ENCODE data around the gene MTERF4. TPM values are rescaled to one million over a fixed set of nuclear protein-coding genes. Genes with fewer than 3 reads are reported as not detected.

MTERF4 gene
- total RNA-seq, 1 experiment from 2014 or later: 13.6 TPM

DNA sequence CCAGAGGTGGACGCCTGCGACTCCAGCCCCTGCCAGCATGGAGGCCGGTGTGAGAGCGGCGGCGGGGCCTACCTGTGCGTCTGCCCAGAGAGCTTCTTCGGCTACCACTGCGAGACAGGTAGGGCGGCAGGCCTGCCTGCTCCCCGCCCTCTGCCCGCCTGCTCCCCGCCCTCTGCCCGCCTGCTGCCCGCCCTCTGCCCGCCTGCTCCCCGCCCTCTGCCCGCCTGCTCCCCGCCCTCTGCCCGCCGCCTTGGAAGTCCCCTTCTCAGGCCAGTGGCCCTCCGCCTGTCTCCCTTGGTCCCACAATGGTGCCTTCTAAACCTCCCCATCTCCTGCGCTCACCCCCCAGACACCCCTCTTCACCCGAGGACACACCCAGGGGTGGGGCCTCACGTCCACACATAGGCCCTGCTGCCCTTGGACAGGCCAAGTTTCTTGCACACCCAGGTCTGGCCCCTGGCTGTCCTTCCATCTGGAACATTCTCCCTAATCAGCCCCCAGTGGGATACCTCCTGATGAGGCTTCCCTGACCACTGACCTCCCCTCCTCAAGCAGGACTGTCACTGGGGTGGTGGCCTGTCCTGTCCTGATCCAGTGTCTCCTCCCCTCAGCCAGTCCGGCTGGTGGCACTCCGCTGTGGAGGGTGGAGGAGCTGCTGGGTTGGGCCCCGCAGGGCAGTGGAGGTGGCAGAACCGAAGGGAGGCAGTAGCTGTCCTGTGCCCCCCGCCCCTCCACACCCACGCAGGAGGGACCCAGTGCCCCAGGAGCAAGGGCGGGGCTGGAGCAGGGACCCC, 37.9 kb downstream of the MTERF4 start:
- no peaks in the 10 kb centered on the region for H3K27me3 ChIP-seq (ENCODE audit: low read length)
- peak overlapping the region; percentile 77 for H3K4me2 ChIP-seq (ENCODE audit: low read length)
- intact Hi-C loops (cut with micrococcal nuclease): no loop called here
- DNase-seq (peak; percentile 19), ATAC-seq (peak; percentile 86)
- TF ChIP-seq, protein P1, sequence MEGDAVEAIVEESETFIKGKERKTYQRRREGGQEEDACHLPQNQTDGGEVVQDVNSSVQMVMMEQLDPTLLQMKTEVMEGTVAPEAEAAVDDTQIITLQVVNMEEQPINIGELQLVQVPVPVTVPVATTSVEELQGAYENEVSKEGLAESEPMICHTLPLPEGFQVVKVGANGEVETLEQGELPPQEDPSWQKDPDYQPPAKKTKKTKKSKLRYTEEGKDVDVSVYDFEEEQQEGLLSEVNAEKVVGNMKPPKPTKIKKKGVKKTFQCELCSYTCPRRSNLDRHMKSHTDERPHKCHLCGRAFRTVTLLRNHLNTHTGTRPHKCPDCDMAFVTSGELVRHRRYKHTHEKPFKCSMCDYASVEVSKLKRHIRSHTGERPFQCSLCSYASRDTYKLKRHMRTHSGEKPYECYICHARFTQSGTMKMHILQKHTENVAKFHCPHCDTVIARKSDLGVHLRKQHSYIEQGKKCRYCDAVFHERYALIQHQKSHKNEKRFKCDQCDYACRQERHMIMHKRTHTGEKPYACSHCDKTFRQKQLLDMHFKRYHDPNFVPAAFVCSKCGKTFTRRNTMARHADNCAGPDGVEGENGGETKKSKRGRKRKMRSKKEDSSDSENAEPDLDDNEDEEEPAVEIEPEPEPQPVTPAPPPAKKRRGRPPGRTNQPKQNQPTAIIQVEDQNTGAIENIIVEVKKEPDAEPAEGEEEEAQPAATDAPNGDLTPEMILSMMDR (conservative IDR thresholded peaks at IDR 0.05; ENCODE audit: low read depth, low read length): no peak
- TF ChIP-seq EZH2phosphoT487 (IDR thresholded peaks at IDR 0.05; ENCODE audit: borderline replicate concordance, low read length) (no peak), EZH2 (IDR thresholded peaks at IDR 0.05; ENCODE audit: low read length, unreplicated experiment) (no peak)
- H3K79me2 ChIP-seq (ENCODE audit: low read length): no peaks in the 10 kb centered on the region
- H3K9me3 ChIP-seq (ENCODE audit: low read length): no peaks in the 10 kb centered on the region
- ChIA-PET CTCF (no interaction called here), POLR2A (ENCODE audit: unreplicated experiment) (interaction anchor here (0.6 kb wide), 1 partner anchor 168 kb away, joined by 6 read pairs; no protein-coding TSS in a partner anchor)
- no peaks in the 10 kb centered on the region for H3K36me3 ChIP-seq (ENCODE audit: low read depth, low read length)
- no peaks in the 10 kb centered on the region for H3K9me2 ChIP-seq (replicated peaks; ENCODE audit: low read length)
- no TSS peak for BruUV-seq (replicated peaks)
- H3K9ac ChIP-seq (ENCODE audit: low read length): no peak overlapping the region
- no peaks in the 10 kb centered on the region; the same call in 1 of the 2 replicates for H3K4me1 ChIP-seq (ENCODE audit: insufficient read depth, low read length)
- no peaks in the 10 kb centered on the region for H4K20me1 ChIP-seq (ENCODE audit: low read length)
- no peak overlapping the region for H3K27ac ChIP-seq (ENCODE audit: low read length)
- H2AFZ ChIP-seq (ENCODE audit: low read length): peak overlapping the region; percentile 72
- peak overlapping the region; percentile 57 for H3K4me3 ChIP-seq (ENCODE audit: low read length)
- H3F3A ChIP-seq (ENCODE audit: low read length, unreplicated experiment): no peaks in the 10 kb centered on the region

DNA sequence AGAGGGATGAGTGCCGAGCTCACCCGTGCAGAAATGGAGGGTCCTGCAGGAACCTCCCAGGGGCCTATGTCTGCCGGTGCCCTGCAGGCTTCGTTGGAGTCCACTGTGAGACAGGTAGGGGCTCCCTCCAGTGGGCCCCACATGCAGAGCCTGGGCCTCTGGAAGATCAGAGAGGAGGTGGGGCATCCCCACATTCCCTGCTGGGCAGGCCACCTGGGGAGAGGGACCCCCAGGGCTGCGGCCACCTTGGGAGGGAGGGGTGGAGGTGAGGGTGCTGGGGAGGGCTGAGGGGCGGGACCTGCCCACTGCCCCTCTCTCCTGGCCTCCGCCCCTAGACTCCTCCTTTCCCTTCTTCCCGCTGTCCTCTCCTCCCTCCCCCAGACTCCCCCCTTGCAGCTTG, 38.5 kb downstream of the MTERF4 start:
- DNase-seq (no peak), ATAC-seq (peak; percentile 10; the same call in 1 of the 2 replicates)
- no TSS peak for BruUV-seq (replicated peaks)
- H3K9me3 ChIP-seq (ENCODE audit: low read length): no peaks in the 10 kb centered on the region
- H3K27ac ChIP-seq (ENCODE audit: low read length): no peak overlapping the region
- no peaks in the 10 kb centered on the region; the same call in 1 of the 2 replicates for H3K4me1 ChIP-seq (ENCODE audit: insufficient read depth, low read length)
- H3K9me2 ChIP-seq (replicated peaks; ENCODE audit: low read length): no peaks in the 10 kb centered on the region
- peak overlapping the region; percentile 77 for H3K4me2 ChIP-seq (ENCODE audit: low read length)
- intact Hi-C loops (cut with micrococcal nuclease): no loop called here
- TF ChIP-seq EZH2phosphoT487 (IDR thresholded peaks at IDR 0.05; ENCODE audit: borderline replicate concordance, low read length) (no peak), EZH2 (IDR thresholded peaks at IDR 0.05; ENCODE audit: low read length, unreplicated experiment) (no peak)
- TF ChIP-seq, protein P1 (conservative IDR thresholded peaks at IDR 0.05; ENCODE audit: low read depth, low read length): no peak
- peak overlapping the region; percentile 72 for H2AFZ ChIP-seq (ENCODE audit: low read length)
- H3F3A ChIP-seq (ENCODE audit: low read length, unreplicated experiment): no peaks in the 10 kb centered on the region
- peak overlapping the region; percentile 57 for H3K4me3 ChIP-seq (ENCODE audit: low read length)
- no peaks in the 10 kb centered on the region for H3K27me3 ChIP-seq (ENCODE audit: low read length)
- CTCF ChIA-PET: no interaction called here
- no peak overlapping the region for H3K9ac ChIP-seq (ENCODE audit: low read length)
- H3K36me3 ChIP-seq (ENCODE audit: low read depth, low read length): no peaks in the 10 kb centered on the region
- POLR2A ChIA-PET (ENCODE audit: unreplicated experiment): interaction anchor here (0.6 kb wide), 1 partner anchor 168 kb away, joined by 6 read pairs; no protein-coding TSS in a partner anchor
- no peaks in the 10 kb centered on the region for H4K20me1 ChIP-seq (ENCODE audit: low read length)
- no peaks in the 10 kb centered on the region for H3K79me2 ChIP-seq (ENCODE audit: low read length)

DNA sequence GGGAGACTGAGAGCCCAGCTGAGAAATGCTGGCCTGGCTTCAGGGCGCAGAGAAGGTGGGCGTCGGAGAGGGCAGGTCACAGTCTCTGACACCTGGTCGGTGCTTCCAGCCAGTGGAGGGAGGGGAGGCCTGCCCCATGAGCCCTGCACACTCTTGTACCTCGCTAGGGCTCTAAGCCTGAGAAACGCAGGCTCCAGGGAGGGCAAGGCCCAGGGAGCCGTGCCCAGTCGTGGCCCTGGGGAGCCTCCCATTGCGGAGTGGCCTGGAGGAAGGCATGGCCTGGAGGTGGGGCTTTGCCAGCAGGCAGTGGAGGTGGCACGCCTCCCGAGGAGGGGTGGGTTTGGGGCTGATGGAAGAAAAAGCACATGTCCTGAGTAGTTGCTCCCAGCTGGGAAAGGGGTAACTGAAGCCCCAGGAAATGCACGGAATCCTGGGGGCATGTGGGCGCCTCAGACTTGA, 39.0 kb downstream of the MTERF4 start:
- TF ChIP-seq, protein P1 (conservative IDR thresholded peaks at IDR 0.05; ENCODE audit: low read depth, low read length): no peak
- TF ChIP-seq EZH2 (IDR thresholded peaks at IDR 0.05; ENCODE audit: low read length, unreplicated experiment) (no peak), EZH2phosphoT487 (IDR thresholded peaks at IDR 0.05; ENCODE audit: borderline replicate concordance, low read length) (no peak)
- Histone ChIP-seq H3K9me3 (ENCODE audit: low read length) (no peaks in the 10 kb centered on the region), H3K4me2 (ENCODE audit: low read length) (no peak overlapping the region), H3K9me2 (replicated peaks; ENCODE audit: low read length) (no peaks in the 10 kb centered on the region), H3F3A (ENCODE audit: low read length, unreplicated experiment) (no peaks in the 10 kb centered on the region), H2AFZ (ENCODE audit: low read length) (no peak overlapping the region), H3K4me3 (ENCODE audit: low read length) (no peak overlapping the region), H3K27ac (ENCODE audit: low read length) (no peak overlapping the region), H3K27me3 (ENCODE audit: low read length) (no peaks in the 10 kb centered on the region), H3K4me1 (ENCODE audit: insufficient read depth, low read length) (no peaks in the 10 kb centered on the region; the same call in 1 of the 2 replicates), H4K20me1 (ENCODE audit: low read length) (no peaks in the 10 kb centered on the region), H3K79me2 (ENCODE audit: low read length) (no peaks in the 10 kb centered on the region), H3K9ac (ENCODE audit: low read length) (no peak overlapping the region), H3K36me3 (ENCODE audit: low read depth, low read length) (no peaks in the 10 kb centered on the region)
- ATAC-seq: no peak
- ChIA-PET POLR2A (ENCODE audit: unreplicated experiment) (no interaction called here), CTCF (no interaction called here)
- intact Hi-C loops (cut with micrococcal nuclease): no loop called here
- no peak for DNase-seq
- BruUV-seq (replicated peaks): no TSS peak

All from PC-3 (cell line).